Stomach (tissue), 4 donors: ENCODE data around the gene FRAS1.

Source experiments
- POLR2AphosphoS5 ChIP-seq, 3 donors: sonication (generic); formaldehyde crosslinking; IDR thresholded peaks; one replicate each; pipeline ENCODE4 v1.6.1; 2016; ENCODE audit warnings: antibody characterized with exemption in 3 of 3
- TF ChIP-seq, protein P1 (sequence below), 7 experiments: fragments of 450-650 bp in 4 of 7; fragments of 200-600 bp in 3 of 7; sonication (generic) in 3 of 7; IDR thresholded peaks; one replicate each; pipeline ENCODE4 v1.5.1; 2016 to 2019; ENCODE audit warnings: antibody characterized with exemption in 7 of 7, control low read depth in 2 of 7, mild to moderate bottlenecking in 1 of 7

DNA sequence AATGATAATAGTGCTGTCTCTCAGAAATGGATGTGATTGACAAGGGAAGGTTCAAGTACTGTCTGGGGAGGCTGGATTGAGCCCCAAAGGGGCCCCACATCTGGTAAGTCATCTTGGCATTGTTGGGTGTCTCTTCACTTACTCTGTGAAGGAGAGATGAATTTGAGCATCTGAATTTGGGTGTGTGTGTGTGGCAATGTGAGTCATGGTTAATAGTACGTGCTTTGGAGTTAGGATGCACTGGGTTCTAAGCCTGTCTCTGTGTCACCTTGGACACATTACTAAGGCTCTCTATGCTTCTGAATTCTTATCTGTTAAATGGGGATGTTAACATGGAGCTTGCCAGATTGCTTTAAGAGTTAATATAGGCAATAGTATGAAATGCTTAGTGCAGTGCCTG, 80.4 kb downstream of the FRAS1 start:
- TF ChIP-seq, protein P1, sequence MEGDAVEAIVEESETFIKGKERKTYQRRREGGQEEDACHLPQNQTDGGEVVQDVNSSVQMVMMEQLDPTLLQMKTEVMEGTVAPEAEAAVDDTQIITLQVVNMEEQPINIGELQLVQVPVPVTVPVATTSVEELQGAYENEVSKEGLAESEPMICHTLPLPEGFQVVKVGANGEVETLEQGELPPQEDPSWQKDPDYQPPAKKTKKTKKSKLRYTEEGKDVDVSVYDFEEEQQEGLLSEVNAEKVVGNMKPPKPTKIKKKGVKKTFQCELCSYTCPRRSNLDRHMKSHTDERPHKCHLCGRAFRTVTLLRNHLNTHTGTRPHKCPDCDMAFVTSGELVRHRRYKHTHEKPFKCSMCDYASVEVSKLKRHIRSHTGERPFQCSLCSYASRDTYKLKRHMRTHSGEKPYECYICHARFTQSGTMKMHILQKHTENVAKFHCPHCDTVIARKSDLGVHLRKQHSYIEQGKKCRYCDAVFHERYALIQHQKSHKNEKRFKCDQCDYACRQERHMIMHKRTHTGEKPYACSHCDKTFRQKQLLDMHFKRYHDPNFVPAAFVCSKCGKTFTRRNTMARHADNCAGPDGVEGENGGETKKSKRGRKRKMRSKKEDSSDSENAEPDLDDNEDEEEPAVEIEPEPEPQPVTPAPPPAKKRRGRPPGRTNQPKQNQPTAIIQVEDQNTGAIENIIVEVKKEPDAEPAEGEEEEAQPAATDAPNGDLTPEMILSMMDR (IDR thresholded peaks at IDR 0.05) = no peak
- no peak for TF ChIP-seq POLR2AphosphoS5 (IDR thresholded peaks at IDR 0.05)
